Rectal smooth muscle tissue (tissue), 1 donor: ENCODE results near the gene DAND5.
"Not testable (repeated sequence)": the region's sequence is repeated elsewhere in the genome, so short reads cannot be mapped to it uniquely, and the experiment has no call there.

Experiments used
- H3K27ac ChIP-seq: one replicate; pipeline ENCODE4 v1.7.0; 2013; ENCODE audit warnings: low read depth, low read length, inconsistent platforms
- H3K27me3 ChIP-seq: one replicate; pipeline ENCODE4 v1.7.0; 2013; ENCODE audit warnings: low read length; ENCODE audit not compliant: control insufficient read depth, insufficient read depth
- H3K36me3 ChIP-seq: one replicate; pipeline ENCODE4 v1.7.0; 2013; ENCODE audit warnings: low read length; ENCODE audit not compliant: control insufficient read depth, insufficient read depth
- H3K4me1 ChIP-seq: one replicate; pipeline ENCODE4 v1.7.0; 2013; ENCODE audit warnings: low read length; ENCODE audit not compliant: control insufficient read depth, insufficient read depth
- H3K4me3 ChIP-seq: one replicate; pipeline ENCODE4 v1.7.0; 2013; ENCODE audit warnings: low read length
- H3K9ac ChIP-seq: one replicate; pipeline ENCODE4 v1.7.0; 2013; ENCODE audit warnings: low read length

DAND5 gene

GRCh38 chr19:12957389-12957952 lies 11.9 kb upstream of the DAND5 start:
- Histone ChIP-seq H3K9ac (peak overlapping the region; percentile 2), H3K4me3 (peak overlapping the region; percentile 70), H3K27ac (peak overlapping the region; percentile 89)
- H3K36me3 ChIP-seq, H3K4me1 ChIP-seq, H3K27me3 ChIP-seq: not testable (repeated sequence)

GRCh38 chr19:12959481-12959880 lies 9.9 kb upstream of the DAND5 start:
- Histone ChIP-seq H3K4me3 (no peak overlapping the region), H3K27ac (no peak overlapping the region), H3K9ac (no peak overlapping the region), H3K4me1 (no peaks in the 10 kb centered on the region), H3K36me3 (no peaks in the 10 kb centered on the region), H3K27me3 (no peaks in the 10 kb centered on the region)

DNA sequence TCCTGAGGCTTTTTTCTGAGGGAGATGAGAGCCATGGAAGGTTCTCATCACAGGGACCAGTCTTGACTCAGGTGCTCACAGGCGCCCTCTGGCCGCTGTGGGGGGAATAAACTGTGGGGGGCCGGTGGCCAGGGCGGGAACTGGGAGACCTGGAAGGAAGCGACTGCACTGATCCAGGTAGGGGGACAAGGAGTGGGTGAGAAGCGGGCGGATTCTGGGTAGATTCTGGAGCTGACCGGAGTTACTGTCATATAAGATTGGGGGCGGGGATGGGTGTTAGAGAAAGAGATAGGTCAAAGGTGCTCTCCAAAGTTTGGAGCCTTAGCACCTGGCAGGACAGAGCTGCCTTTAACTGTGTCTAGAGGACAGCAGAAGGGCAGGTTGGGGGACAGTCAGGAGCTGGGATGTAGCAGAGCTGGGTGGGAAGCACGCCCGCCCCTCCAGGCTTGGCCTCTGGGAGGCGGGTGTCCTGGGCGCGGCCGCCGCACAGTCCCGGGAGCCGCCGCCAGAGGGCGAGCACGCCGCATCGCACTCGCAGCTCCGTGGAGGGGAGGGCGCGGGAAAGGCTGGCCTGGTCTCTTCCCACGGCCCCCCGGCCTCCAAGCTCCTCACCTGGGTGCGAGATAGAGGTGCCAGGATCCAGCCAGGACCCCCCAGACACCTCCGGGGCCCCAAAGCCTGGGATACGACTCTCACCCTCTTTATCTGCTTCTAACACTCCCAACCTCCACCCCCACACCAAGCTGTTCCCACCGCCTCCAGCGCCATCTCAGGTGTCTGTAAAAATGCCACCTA lies 4.2 kb upstream of the DAND5 start:
- no peak overlapping the region for H3K9ac ChIP-seq
- H3K4me1 ChIP-seq: peaks cover 3% of the 10 kb centered on the region
- peak overlapping the region; percentile 70 for H3K27ac ChIP-seq
- no peaks in the 10 kb centered on the region for H3K36me3 ChIP-seq
- peak overlapping the region; percentile 80 for H3K4me3 ChIP-seq
- H3K27me3 ChIP-seq: no peaks in the 10 kb centered on the region

GRCh38 chr19:12965812-12966135 lies 3.6 kb upstream of the DAND5 start:
- Histone ChIP-seq H3K9ac (no peak overlapping the region), H3K36me3 (no peaks in the 10 kb centered on the region), H3K27me3 (no peaks in the 10 kb centered on the region), H3K4me1 (peaks cover 3% of the 10 kb centered on the region), H3K4me3 (peak overlapping the region; percentile 80), H3K27ac (peak overlapping the region; percentile 70)

DNA sequence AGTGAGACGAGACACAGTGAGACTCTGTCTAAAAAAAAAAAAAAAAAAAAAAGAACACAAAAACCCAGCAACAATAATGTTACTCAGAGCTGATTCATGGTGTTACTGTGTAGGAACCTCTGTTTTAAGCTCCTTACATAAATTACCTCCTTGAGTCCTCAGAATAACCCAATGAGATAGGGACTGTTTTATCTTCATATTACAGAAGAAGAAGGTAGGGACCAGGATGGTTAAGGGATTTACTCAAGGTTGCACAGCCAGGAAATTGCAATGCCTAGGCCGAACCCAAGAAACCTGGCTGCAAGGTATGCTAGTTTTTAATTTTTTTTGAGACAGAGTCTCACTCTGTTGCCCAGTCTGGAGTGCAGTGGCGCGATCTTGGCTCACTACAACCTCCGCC lies 1.5 kb upstream of the DAND5 start:
- Histone ChIP-seq H3K27ac (no peak overlapping the region), H3K4me3 (no peak overlapping the region), H3K4me1 (peaks cover 3% of the 10 kb centered on the region), H3K27me3 (no peaks in the 10 kb centered on the region), H3K36me3 (no peaks in the 10 kb centered on the region), H3K9ac (no peak overlapping the region)

DNA sequence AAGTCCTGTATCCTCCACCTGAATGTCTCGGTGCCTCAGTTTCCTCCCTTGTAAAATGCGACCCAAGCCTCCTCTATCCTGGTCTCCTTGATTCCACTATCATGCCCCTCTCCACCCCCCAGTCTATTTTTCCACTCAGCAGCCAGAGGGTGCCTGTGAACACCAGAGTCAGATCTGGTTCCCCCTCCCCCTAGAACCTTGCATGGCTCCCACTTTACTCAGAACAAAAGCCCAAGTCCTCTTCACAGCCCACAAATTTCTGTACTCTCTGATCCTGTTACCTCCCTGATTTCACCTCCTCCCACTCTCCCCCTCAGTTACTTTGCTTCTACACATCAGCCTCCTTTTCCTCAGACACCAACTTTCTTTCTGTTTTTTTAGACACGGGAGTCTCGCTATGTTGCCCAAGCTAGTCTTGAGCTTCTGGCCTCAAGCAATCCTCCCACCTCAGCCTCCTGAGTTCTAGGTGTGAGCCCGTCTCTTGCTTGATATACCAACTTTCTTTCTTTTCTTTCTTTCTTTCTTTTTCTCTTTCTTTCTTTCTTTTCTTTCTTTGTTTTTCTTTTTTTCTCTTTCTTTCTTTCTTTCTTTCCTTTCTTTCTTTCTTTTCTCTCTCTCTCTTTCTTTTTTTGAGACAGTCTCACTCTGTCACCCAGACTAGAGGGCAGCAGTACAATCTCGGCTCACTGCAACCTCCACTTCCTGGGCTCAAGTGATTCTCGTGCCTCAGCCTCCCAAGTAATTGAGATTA lies 869 bp downstream of the DAND5 start:
- Histone ChIP-seq H3K27ac (peak overlapping the region; percentile 90), H3K4me1 (peaks cover 3% of the 10 kb centered on the region), H3K9ac (no peak overlapping the region), H3K4me3 (no peak overlapping the region), H3K36me3 (no peaks in the 10 kb centered on the region), H3K27me3 (no peaks in the 10 kb centered on the region)

- Histone ChIP-seq H3K9ac (no peak overlapping the region), H3K27me3 (no peaks in the 10 kb centered on the region), H3K27ac (no peak overlapping the region), H3K36me3 (no peaks in the 10 kb centered on the region), H3K4me3 (no peak overlapping the region), H3K4me1 (peaks cover 3% of the 10 kb centered on the region)
Observed at GRCh38 chr19:12973236-12973635, 3.9 kb downstream of the DAND5 start.

DNA sequence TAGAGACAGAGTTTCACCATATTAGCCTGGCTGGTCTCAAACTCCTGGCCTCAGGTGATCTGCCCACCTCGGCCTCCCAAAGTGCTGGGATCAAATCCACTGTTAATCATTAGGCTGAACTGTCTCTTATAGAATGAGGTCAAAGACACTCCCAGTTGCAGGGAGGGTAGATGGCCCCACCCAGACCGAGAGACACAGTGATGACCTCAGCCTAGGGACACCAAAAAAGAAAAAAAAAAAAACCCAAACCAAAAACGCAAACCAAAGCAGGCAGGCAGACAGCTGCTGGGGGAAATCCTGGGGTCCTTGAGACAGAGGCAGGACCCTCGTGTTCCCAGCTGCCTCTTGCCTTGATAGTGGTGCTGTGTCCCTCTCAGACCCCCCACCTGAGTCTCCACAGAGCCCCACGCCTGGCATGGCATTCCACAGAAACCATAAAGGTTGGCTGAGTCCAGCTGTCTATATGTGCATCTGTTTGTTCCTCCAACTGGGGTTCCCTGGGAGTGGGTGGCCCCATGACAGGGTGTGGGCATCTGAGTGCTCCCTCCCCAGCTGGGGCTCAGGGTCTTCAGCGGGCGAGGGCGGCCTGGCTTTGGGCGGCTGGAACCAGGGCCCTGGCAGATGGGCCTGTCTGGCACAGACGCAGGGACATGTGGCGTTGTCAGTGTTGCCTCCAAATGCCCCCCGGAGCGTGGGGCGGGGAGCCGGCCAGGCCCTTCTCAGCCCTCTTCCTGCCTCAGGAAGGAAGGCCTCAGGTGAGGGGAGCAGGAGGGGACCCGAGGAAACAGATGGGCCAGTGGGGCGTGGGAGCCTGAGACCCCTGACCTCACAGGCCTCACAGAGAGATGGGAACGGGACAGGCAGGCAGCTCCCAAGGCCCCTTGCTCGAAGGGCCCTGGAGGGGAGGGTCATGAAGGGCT lies 5.2 kb downstream of the DAND5 start:
- no peak overlapping the region for H3K4me3 ChIP-seq
- no peaks in the 10 kb centered on the region for H3K36me3 ChIP-seq
- H3K27me3 ChIP-seq: no peaks in the 10 kb centered on the region
- no peak overlapping the region for H3K9ac ChIP-seq
- no peak overlapping the region for H3K27ac ChIP-seq
- H3K4me1 ChIP-seq: peaks cover 3% of the 10 kb centered on the region

DNA sequence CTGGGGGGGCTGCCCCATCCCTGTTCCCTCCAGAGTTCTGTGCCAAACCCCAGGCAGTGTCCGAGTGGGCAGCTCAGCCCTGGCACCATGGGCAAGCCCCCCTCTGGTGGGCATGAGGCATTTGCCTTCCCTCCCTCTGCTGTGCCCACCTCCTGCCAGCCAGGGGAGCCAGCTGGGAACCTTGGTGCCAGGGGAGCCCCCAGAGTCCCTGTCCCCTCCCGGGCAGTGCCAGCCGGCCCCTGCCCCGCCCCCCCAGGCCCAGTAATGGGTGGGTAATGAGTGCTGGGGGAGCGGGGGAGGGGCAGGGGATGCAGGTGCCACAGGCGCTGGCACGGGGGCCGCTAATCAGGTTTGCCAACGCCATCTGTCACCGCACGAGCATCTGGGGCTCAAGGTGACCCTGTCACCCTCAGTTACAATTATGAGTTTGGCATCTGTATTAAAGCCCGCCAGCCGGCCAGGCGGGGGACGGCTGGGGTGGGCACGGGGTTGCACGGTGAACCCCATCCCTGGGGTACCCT lies 5.9 kb downstream of the DAND5 start:
- no peak overlapping the region for H3K4me3 ChIP-seq
- H3K4me1 ChIP-seq: no peaks in the 10 kb centered on the region
- no peaks in the 10 kb centered on the region for H3K27me3 ChIP-seq
- H3K27ac ChIP-seq: no peak overlapping the region
- no peaks in the 10 kb centered on the region for H3K36me3 ChIP-seq
- H3K9ac ChIP-seq: no peak overlapping the region

- H3K27ac ChIP-seq, H3K36me3 ChIP-seq, H3K4me1 ChIP-seq, H3K9ac ChIP-seq, H3K27me3 ChIP-seq, H3K4me3 ChIP-seq: not testable (repeated sequence)
Observed at GRCh38 chr19:12976109-12976508, 6.7 kb downstream of the DAND5 start.

GRCh38 chr19:12979974-12980373 lies 10.6 kb downstream of the DAND5 start:
- no peaks in the 10 kb centered on the region for H3K36me3 ChIP-seq
- H3K27me3 ChIP-seq: no peaks in the 10 kb centered on the region
- H3K27ac ChIP-seq: no peak overlapping the region
- H3K4me3 ChIP-seq: no peak overlapping the region
- no peak overlapping the region for H3K9ac ChIP-seq
- peaks cover 4% of the 10 kb centered on the region for H3K4me1 ChIP-seq

GRCh38 chr19:12982648-12983047 lies 13.3 kb downstream of the DAND5 start:
- Histone ChIP-seq H3K4me3 (no peak overlapping the region), H3K4me1 (peaks cover 6% of the 10 kb centered on the region), H3K9ac (no peak overlapping the region), H3K27ac (no peak overlapping the region), H3K36me3 (no peaks in the 10 kb centered on the region), H3K27me3 (no peaks in the 10 kb centered on the region)
